A673 (cell line): ENCODE measurements around the gene UPK3A. TPM values are rescaled to one million over a fixed set of nuclear protein-coding genes. Genes with fewer than 3 reads are reported as not detected.

Experiments
- BruUV-seq: library from RNA; stranded (reverse); fragments of 400-500 nt; replicated peaks from 2 replicates; lab custom pipeline; 2021; lab: Mats Ljungman, UMichigan
- CTCF ChIA-PET: fragments of 300-600 bp; sonication (Branson Sonifier 250); formaldehyde crosslinking; loops from one replicate; lab custom pipeline; 2022; ENCODE audit warnings: antibody characterized with exemption; lab: Charles Lee
- POLR2A ChIA-PET: fragments of 300-600 bp; sonication (Branson Sonifier 250); formaldehyde crosslinking; loops from one replicate; lab custom pipeline; 2022; ENCODE audit warnings: antibody characterized with exemption; ENCODE audit not compliant: low non-redundant PET; lab: Charles Lee
- DNase-seq: peaks from one replicate; pipeline ENCODE4 v3.0.0-alpha.2; 2015; ENCODE audit warnings: low spot score
- H3K27ac ChIP-seq: fragments of 200-600 bp; sonication (generic); 2 replicates; pipeline ENCODE4 v1.5.1; 2016; ENCODE audit warnings: mixed run types, low read depth, mild to moderate bottlenecking, mixed read lengths, antibody characterized with exemption, low read length; ENCODE audit not compliant: poor library complexity, severe bottlenecking
- H3K27me3 ChIP-seq: fragments of 200-600 bp; sonication (generic); replicated peaks from 2 replicates; pipeline ENCODE4 v1.6.1; 2017; ENCODE audit warnings: mixed run types, low read depth, mild to moderate bottlenecking, mixed read lengths, antibody characterized with exemption, low read length; ENCODE audit not compliant: insufficient read depth, poor library complexity
- H3K36me3 ChIP-seq: fragments of 200-600 bp; sonication (generic); 2 replicates; pipeline ENCODE4 v1.6.1; 2016; ENCODE audit warnings: mixed run types, mild to moderate bottlenecking, mixed read lengths, antibody characterized with exemption, low read length; ENCODE audit not compliant: insufficient read depth, poor library complexity, severe bottlenecking
- H3K4me1 ChIP-seq: fragments of 200-600 bp; sonication (generic); 2 replicates; pipeline ENCODE4 v1.6.1; 2017; ENCODE audit warnings: mixed run types, mild to moderate bottlenecking, mixed read lengths, antibody characterized with exemption, low read length; ENCODE audit not compliant: insufficient read depth, poor library complexity, severe bottlenecking
- H3K4me3 ChIP-seq: fragments of 200-600 bp; sonication (generic); 2 replicates; pipeline ENCODE4 v1.5.1; 2016; ENCODE audit warnings: low read depth, mixed run types, mild to moderate bottlenecking, mixed read lengths, low read length; ENCODE audit not compliant: poor library complexity, severe bottlenecking
- H3K9me3 ChIP-seq: fragments of 200-600 bp; sonication (generic); 2 replicates; pipeline ENCODE4 v1.6.1; 2016; ENCODE audit warnings: mixed run types, low read depth, mild to moderate bottlenecking, mixed read lengths, antibody characterized with exemption, low read length; ENCODE audit not compliant: poor library complexity, severe bottlenecking
- EZH2 ChIP-seq: fragments of 200-600 bp; sonication (generic); IDR thresholded peaks from 2 replicates; pipeline ENCODE4 v1.6.1; 2017; ENCODE audit warnings: borderline replicate concordance, low read depth, mild to moderate bottlenecking, mixed read lengths, antibody characterized with exemption, low read length; ENCODE audit not compliant: poor library complexity, severe bottlenecking
- intact Hi-C: fragments of 100-400 bp; cut with micrococcal nuclease; formaldehyde crosslinking; loops from one replicate; pipeline ENCODE4 v1.10.0; 2022; ENCODE audit not compliant: unreplicated experiment
- total RNA-seq: library from RNA; stranded (reverse); gene quantifications from 2 replicates; pipeline ENCODE4 v1.2.3, GENCODE V29; 2021
- TF ChIP-seq, protein P1 (sequence below): fragments of 300-800, 200-600 bp; sonication (generic); conservative IDR thresholded peaks from 2 replicates; pipeline ENCODE4 v1.5.1; 2017; ENCODE audit warnings: low read depth, mild to moderate bottlenecking, antibody characterized with exemption, low read length, moderate library complexity, mixed read lengths

Gene UPK3A
- total RNA-seq, 1 experiment from 2014 or later: not detected

DNA sequence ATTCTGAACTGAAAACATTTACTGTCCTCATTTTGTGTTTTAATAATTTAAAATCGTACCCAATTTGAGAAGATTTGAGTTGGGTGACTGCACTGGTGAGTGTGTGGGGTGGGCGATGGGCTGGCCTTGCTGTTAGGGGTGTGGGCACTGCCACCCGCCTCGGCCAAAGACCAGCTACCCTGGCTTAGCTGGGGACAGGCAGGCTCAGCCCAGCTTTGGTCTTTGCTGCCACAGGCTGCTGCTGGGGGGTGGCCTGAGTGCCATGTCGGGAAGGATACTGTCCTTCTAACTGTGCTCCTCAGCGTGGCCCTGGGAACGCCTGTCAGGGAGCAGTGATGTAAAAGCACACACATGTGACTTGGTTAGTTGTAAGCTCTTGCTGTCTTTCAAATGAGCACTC lies 47.3 kb downstream of the UPK3A start:
- BruUV-seq: no TSS peak
- intact Hi-C loops: no loop called here
- CTCF ChIA-PET: no interaction called here

DNA sequence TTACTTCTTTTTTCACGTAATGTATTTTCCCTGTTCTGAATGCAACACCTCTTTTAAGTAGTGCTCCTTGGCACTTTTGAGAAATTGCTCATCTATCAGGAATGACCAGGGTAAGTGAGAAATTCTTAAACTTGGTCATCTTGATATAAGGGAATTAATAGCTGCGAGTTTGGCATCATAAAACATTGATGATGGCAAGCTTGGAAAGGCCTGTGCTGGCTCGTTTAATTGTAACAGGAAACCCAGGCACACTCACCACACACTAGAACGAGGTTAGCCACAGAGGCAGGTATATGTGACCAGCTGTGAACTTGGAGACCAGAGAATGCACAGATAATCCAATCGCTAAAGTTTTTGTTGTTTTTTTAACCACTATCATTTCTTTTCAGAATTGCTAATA lies 49.3 kb downstream of the UPK3A start:
- BruUV-seq: no TSS peak
- intact Hi-C loops: no loop called here
- no peak for DNase-seq
- Histone ChIP-seq H3K36me3 (peaks cover 17% of the 10 kb centered on the region), H3K4me1 (peaks cover 7% of the 10 kb centered on the region), H3K4me3 (no peak overlapping the region), H3K27ac (no peak overlapping the region), H3K9me3 (no peaks in the 10 kb centered on the region), H3K27me3 (no peaks in the 10 kb centered on the region)
- POLR2A ChIA-PET: interaction anchor here (0.6 kb wide), 1 partner anchor 15 kb away, joined by 7 read pairs; no protein-coding TSS in a partner anchor
- no peak for TF ChIP-seq EZH2
- CTCF ChIA-PET: no interaction called here

More for the DNA sequence above, 47.3 kb downstream of the UPK3A start:
- Histone ChIP-seq H3K4me3 (no peak overlapping the region), H3K27ac (no peak overlapping the region), H3K36me3 (peaks cover 30% of the 10 kb centered on the region), H3K9me3 (no peaks in the 10 kb centered on the region), H3K4me1 (peaks cover 12% of the 10 kb centered on the region), H3K27me3 (no peaks in the 10 kb centered on the region)
- TF ChIP-seq, protein P1, sequence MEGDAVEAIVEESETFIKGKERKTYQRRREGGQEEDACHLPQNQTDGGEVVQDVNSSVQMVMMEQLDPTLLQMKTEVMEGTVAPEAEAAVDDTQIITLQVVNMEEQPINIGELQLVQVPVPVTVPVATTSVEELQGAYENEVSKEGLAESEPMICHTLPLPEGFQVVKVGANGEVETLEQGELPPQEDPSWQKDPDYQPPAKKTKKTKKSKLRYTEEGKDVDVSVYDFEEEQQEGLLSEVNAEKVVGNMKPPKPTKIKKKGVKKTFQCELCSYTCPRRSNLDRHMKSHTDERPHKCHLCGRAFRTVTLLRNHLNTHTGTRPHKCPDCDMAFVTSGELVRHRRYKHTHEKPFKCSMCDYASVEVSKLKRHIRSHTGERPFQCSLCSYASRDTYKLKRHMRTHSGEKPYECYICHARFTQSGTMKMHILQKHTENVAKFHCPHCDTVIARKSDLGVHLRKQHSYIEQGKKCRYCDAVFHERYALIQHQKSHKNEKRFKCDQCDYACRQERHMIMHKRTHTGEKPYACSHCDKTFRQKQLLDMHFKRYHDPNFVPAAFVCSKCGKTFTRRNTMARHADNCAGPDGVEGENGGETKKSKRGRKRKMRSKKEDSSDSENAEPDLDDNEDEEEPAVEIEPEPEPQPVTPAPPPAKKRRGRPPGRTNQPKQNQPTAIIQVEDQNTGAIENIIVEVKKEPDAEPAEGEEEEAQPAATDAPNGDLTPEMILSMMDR: no peak
- no peak for TF ChIP-seq EZH2
- DNase-seq: no peak
- POLR2A ChIA-PET: no interaction called here

DNA sequence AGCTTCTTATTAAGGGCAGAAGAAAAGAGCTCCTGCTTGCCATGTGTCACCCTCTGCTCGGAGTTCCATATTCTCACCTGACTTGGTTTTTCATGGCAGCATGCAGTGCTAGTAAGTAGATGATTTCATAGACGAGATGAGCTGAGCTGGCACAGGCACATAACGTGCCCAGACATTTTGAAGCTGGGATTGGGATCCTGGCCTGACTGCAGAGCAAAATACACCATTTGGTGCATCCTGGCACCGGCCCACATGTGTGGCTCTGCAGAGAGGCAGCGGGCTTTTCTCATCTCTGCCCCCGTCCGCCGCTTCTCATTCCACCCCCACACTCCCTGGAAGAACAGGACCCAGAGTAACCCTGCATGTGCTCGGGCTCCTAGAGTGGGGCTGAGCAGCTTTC lies 49.8 kb downstream of the UPK3A start:
- POLR2A ChIA-PET: no interaction called here
- no peak overlapping the region for H3K4me3 ChIP-seq
- H3K27ac ChIP-seq: no peak overlapping the region
- H3K4me1 ChIP-seq: peaks cover 7% of the 10 kb centered on the region
- no peak for TF ChIP-seq EZH2
- TF ChIP-seq, protein P1: no peak
- intact Hi-C loops: no loop called here
- no peaks in the 10 kb centered on the region for H3K9me3 ChIP-seq
- CTCF ChIA-PET: no interaction called here
- H3K27me3 ChIP-seq: no peaks in the 10 kb centered on the region
- no peak for DNase-seq
- H3K36me3 ChIP-seq: peaks cover 17% of the 10 kb centered on the region
- BruUV-seq: no TSS peak

DNA sequence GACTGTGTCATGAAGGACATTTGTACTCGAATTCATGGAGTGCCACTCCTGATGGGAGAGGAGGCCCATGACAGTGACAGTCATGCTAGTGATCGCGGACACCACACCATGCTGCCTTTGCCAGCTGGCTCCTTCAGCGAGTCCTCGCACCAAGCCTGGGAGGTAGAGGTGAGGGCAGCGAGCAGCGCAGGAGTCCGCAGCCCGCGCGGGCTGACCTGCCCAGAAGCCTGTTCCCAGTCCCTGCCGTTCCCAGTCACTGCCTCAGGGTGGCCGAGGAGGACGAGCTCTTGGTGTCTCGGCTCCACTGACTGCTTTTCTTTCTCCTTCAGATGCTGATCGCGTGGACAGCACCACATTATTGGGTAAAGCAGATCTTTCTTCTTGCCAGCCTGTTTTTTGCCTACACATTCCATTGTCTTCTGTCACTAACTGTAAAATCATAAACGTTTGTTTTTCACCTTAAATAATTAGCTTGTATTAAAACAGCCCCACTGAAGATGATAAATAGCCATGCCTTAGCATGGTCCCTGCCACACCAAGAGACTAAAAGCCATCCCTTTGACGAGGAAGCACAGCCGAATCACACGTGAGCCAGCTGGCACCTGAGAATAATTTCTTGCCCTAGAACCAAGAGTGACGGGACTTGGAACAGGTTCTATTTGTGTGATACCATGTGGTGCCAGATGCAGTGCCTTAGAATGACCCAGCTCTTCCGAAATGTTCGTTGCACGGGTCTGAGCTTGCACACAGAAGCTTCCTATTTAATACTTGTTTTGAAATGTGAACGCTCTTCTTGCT lies 50.5 kb downstream of the UPK3A start:
- Histone ChIP-seq H3K4me1 (peaks cover 7% of the 10 kb centered on the region), H3K27me3 (no peaks in the 10 kb centered on the region), H3K36me3 (peaks cover 20% of the 10 kb centered on the region), H3K4me3 (no peak overlapping the region), H3K27ac (no peak overlapping the region), H3K9me3 (no peaks in the 10 kb centered on the region)
- no peak for DNase-seq
- TF ChIP-seq, protein P1: no peak
- TF ChIP-seq EZH2: no peak
- BruUV-seq: no TSS peak
- POLR2A ChIA-PET: interaction anchor here (0.6 kb wide), 1 partner anchor 119 kb away, joined by 4 read pairs; no protein-coding TSS in a partner anchor
- intact Hi-C loops: no loop called here
- CTCF ChIA-PET: no interaction called here
